ENCODE results near the gene CCDC182.

The CCDC182 gene

GRCh38 chr17:57708410-57708809 is 36.7 kb downstream of the CCDC182 start:
- TF ChIP-seq GATA2 (IDR thresholded peaks at IDR 0.05; ENCODE audit: low read depth, low read length) (no peak), GATA3 (IDR thresholded peaks at IDR 0.05; ENCODE audit: low read depth, low read length) (no peak)

- no peak for TF ChIP-seq GATA3 (IDR thresholded peaks at IDR 0.05; ENCODE audit: low read depth, low read length)
- TF ChIP-seq GATA2 (IDR thresholded peaks at IDR 0.05; ENCODE audit: low read depth, low read length) = no peak
Measured at GRCh38 chr17:57707892-57708291, 37.2 kb downstream of the CCDC182 start.

- no peak for TF ChIP-seq GATA2 (IDR thresholded peaks at IDR 0.05; ENCODE audit: low read depth, low read length)
- TF ChIP-seq GATA3 (IDR thresholded peaks at IDR 0.05; ENCODE audit: low read depth, low read length) = no peak
Measured at GRCh38 chr17:57706761-57707160, 38.3 kb downstream of the CCDC182 start.

GRCh38 chr17:57705921-57706695 is 39.0 kb downstream of the CCDC182 start:
- TF ChIP-seq GATA2 (IDR thresholded peaks at IDR 0.05; ENCODE audit: low read depth, low read length) (no peak), GATA3 (IDR thresholded peaks at IDR 0.05; ENCODE audit: low read depth, low read length) (no peak)

GRCh38 chr17:57704448-57704847 is 40.7 kb downstream of the CCDC182 start:
- no peak for TF ChIP-seq GATA3 (IDR thresholded peaks at IDR 0.05; ENCODE audit: low read depth, low read length)
- no peak for TF ChIP-seq GATA2 (IDR thresholded peaks at IDR 0.05; ENCODE audit: low read depth, low read length)

GRCh38 chr17:57703273-57703672 is 41.8 kb downstream of the CCDC182 start:
- TF ChIP-seq GATA2 (IDR thresholded peaks at IDR 0.05; ENCODE audit: low read depth, low read length) = no peak
- no peak for TF ChIP-seq GATA3 (IDR thresholded peaks at IDR 0.05; ENCODE audit: low read depth, low read length)

- no peak for TF ChIP-seq GATA3 (IDR thresholded peaks at IDR 0.05; ENCODE audit: low read depth, low read length)
- TF ChIP-seq GATA2 (IDR thresholded peaks at IDR 0.05; ENCODE audit: low read depth, low read length) = no peak
Measured at GRCh38 chr17:57701124-57701523, 44.0 kb downstream of the CCDC182 start.

GRCh38 chr17:57699751-57700219 is 45.3 kb downstream of the CCDC182 start:
- TF ChIP-seq GATA2 (IDR thresholded peaks at IDR 0.05; ENCODE audit: low read depth, low read length) = peak; percentile 98
- TF ChIP-seq GATA3 (IDR thresholded peaks at IDR 0.05; ENCODE audit: low read depth, low read length) = peak; percentile 86

- TF ChIP-seq GATA3 (IDR thresholded peaks at IDR 0.05; ENCODE audit: low read depth, low read length) (no peak), GATA2 (IDR thresholded peaks at IDR 0.05; ENCODE audit: low read depth, low read length) (no peak)
Measured at GRCh38 chr17:57697891-57698711, 47.0 kb downstream of the CCDC182 start.

GRCh38 chr17:57697197-57697596 is 47.9 kb downstream of the CCDC182 start:
- TF ChIP-seq GATA2 (IDR thresholded peaks at IDR 0.05; ENCODE audit: low read depth, low read length) (no peak), GATA3 (IDR thresholded peaks at IDR 0.05; ENCODE audit: low read depth, low read length) (no peak)

- TF ChIP-seq GATA2 (IDR thresholded peaks at IDR 0.05; ENCODE audit: low read depth, low read length) = no peak
- TF ChIP-seq GATA3 (IDR thresholded peaks at IDR 0.05; ENCODE audit: low read depth, low read length) = no peak
Measured at GRCh38 chr17:57696050-57696449, 49.0 kb downstream of the CCDC182 start.

Data from SH-SY5Y (cell line).